GM12878 (cell line): Measurements from ENCODE around the gene CIB2. TPM values are rescaled to one million over a fixed set of nuclear protein-coding genes. Genes with fewer than 3 reads are reported as not detected.

Experiments
- ATAC-seq: fragments of 200-7000 bp; cut with Tn5 transposase; 3 replicates; pipeline ENCODE4 v1.9.1; 2020; ENCODE audit warnings: mild to moderate bottlenecking, moderate library complexity
- BruUV-seq: library from RNA; stranded (reverse); fragments of 400-500 nt; replicated peaks from 2 replicates; lab custom pipeline; 2021; lab: Mats Ljungman, UMichigan
- CTCF ChIA-PET: fragments of 300-600 bp; sonication (Branson Sonifier 250); formaldehyde crosslinking; extraction: SDS; loops from one replicate; lab custom pipeline; 2021; ENCODE audit warnings: inconsistent platforms; lab: Yijun Ruan, JAX
- POLR2A ChIA-PET: fragments of 350-600 bp; formaldehyde crosslinking; extraction: SDS; loops from one replicate; lab custom pipeline; 2021; ENCODE audit warnings: inconsistent platforms; lab: Charles Lee
- RAD21 ChIA-PET: fragments of 300-600 bp; sonication (Branson Sonifier 250); formaldehyde crosslinking; loops from one replicate; lab custom pipeline; 2023; ENCODE audit warnings: antibody characterized with exemption; ENCODE audit not compliant: unreplicated experiment; lab: Charles Lee
- SMC1A ChIA-PET: fragments of 300-600 bp; sonication (Branson Sonifier 250); formaldehyde crosslinking; loops from one replicate; lab custom pipeline; 2023; ENCODE audit not compliant: unreplicated experiment, uncharacterized antibody; lab: Charles Lee
- DNase-seq: peaks from one replicate; pipeline ENCODE4 v3.0.0-alpha.2; 2011; ENCODE audit warnings: low read depth, low spot score
- FAIRE-seq: peaks from 3 replicates; lab custom pipeline; 2011; peaks lifted over from hg19 to GRCh38; lab: Jason Lieb, UNC
- H2AFZ ChIP-seq: 2 replicates; pipeline ENCODE4 v1.6.0; 2011; ENCODE audit warnings: low read depth, low read length, control low read depth; ENCODE audit not compliant: control insufficient read depth
- H3K27ac ChIP-seq: 2 replicates; pipeline ENCODE4 v1.5.1; 2011; ENCODE audit warnings: control low read depth; ENCODE audit not compliant: control insufficient read depth, insufficient read depth
- H3K27me3 ChIP-seq, 2 experiments: replicated peaks in 1 of 2; 2 replicates each; pipeline versions ENCODE4 v1.6.0 to v1.6.1; 2011; ENCODE audit warnings: low read length in 1 of 2; ENCODE audit not compliant: control insufficient read depth in 2 of 2, insufficient read depth in 2 of 2
- H3K36me3 ChIP-seq, 2 experiments: 2 replicates each; pipeline ENCODE4 v1.5.1; 2011; ENCODE audit warnings: low read length in 1 of 2; ENCODE audit not compliant: control insufficient read depth in 2 of 2, insufficient read depth in 2 of 2
- H3K4me1 ChIP-seq: 2 replicates; pipeline ENCODE4 v1.6.1; 2011; ENCODE audit warnings: mild to moderate bottlenecking, low read length, moderate library complexity, mixed read lengths; ENCODE audit not compliant: control insufficient read depth, insufficient read depth
- H3K4me2 ChIP-seq: 2 replicates; pipeline ENCODE4 v1.6.0; 2011; ENCODE audit warnings: control low read depth; ENCODE audit not compliant: control insufficient read depth, insufficient read depth
- H3K4me3 ChIP-seq: fragments of 200-600 bp; sonication (generic); 2 replicates; pipeline ENCODE4 v1.5.1; 2016
- H3K79me2 ChIP-seq: 2 replicates; pipeline ENCODE4 v1.6.0; 2011; ENCODE audit warnings: low read length; ENCODE audit not compliant: control insufficient read depth, insufficient read depth
- H3K9ac ChIP-seq: 2 replicates; pipeline ENCODE4 v1.8.0; 2011; ENCODE audit warnings: low read length, control low read depth, mixed read lengths; ENCODE audit not compliant: control insufficient read depth, insufficient read depth
- H3K9me3 ChIP-seq: replicated peaks from 3 replicates; pipeline ENCODE4 v1.5.1; 2011; ENCODE audit warnings: mild to moderate bottlenecking, low read length; ENCODE audit not compliant: control insufficient read depth, insufficient read depth
- H4K20me1 ChIP-seq: 2 replicates; pipeline ENCODE4 v1.6.0; 2011; ENCODE audit not compliant: control insufficient read depth, insufficient read depth
- RBBP5 ChIP-seq: fragments of 200-600 bp; sonication (generic); conservative IDR thresholded peaks from 2 replicates; pipeline ENCODE4 v1.6.1; 2016
- ZNF24 ChIP-seq: fragments of 450-650 bp; IDR thresholded peaks from 2 replicates; pipeline ENCODE4 v1.6.1; 2017; ENCODE audit warnings: antibody characterized with exemption, mild to moderate bottlenecking
- WGBS: methylation state at CpG from one replicate; pipeline ENCODE4 v1.1.6; 2016; ENCODE audit warnings: low lambda C conversion rate; ENCODE audit not compliant: insufficient replicate concordance, insufficient coverage; ENCODE audit errors: missing lambda C conversion rate; 5-methylcytosine and 5-hydroxymethylcytosine counted together
- in situ Hi-C: fragments of 300-500 bp; cut with MboI; formaldehyde crosslinking; loops from 9 replicates; pipeline ENCODE4 v1.14.3; 2018; ENCODE audit warnings: mixed read lengths
- intact Hi-C: fragments of 100-400 bp; cut with micrococcal nuclease; formaldehyde crosslinking; loops from one replicate; pipeline ENCODE4 v1.14.2; 2022; ENCODE audit not compliant: unreplicated experiment
- polyA plus RNA-seq, 11 experiments: library from polyadenylated mRNA; depleted of rRNA in 4 of 11; unstranded in 6 of 11; stranded (reverse) in 5 of 11; fragments of >200 nt; fragmentation: Nextera tagmentation in 4 of 11; fragmentation: Illumina TruSeq in 1 of 11; extraction: Ambion mirVana in 4 of 11; extraction: Trizol in 1 of 11; gene quantifications; 1 replicate in 1 of 11; 2 replicates in 10 of 11; pipeline versions ENCODE4 v1.2.1 to v1.2.3, GENCODE V29; 2011 to 2016; ENCODE audit warnings: inconsistent platforms in 2 of 11, missing spikeins in 2 of 11, low read depth in 1 of 11
- total RNA-seq, 4 experiments: library from RNA; depleted of rRNA in 3 of 4; stranded (reverse); fragments of >200 nt in 3 of 4; fragmentation: Illumina TruSeq in 1 of 4; extraction: Trizol in 1 of 4; gene quantifications; 2 replicates each; pipeline versions ENCODE4 v1.2.1 to v1.2.3, GENCODE V29; 2013 to 2021
- TF ChIP-seq, protein P1 (sequence below): fragments of 450-650 bp; IDR thresholded peaks from 2 replicates; pipeline ENCODE4 v1.6.1; 2016; ENCODE audit warnings: mild to moderate bottlenecking
- TF ChIP-seq, protein P2 (sequence below): IDR thresholded peaks from 2 replicates; pipeline ENCODE4 v1.6.1; 2012; ENCODE audit warnings: mild to moderate bottlenecking, low read depth, low read length

The CIB2 gene
- total and polyA plus RNA-seq, 10 of the 15 experiments (the other 5 are each of a cell fraction or from before 2014, with no cell fraction given): 0.56 to 12.1 (median 7.1) TPM

DNA sequence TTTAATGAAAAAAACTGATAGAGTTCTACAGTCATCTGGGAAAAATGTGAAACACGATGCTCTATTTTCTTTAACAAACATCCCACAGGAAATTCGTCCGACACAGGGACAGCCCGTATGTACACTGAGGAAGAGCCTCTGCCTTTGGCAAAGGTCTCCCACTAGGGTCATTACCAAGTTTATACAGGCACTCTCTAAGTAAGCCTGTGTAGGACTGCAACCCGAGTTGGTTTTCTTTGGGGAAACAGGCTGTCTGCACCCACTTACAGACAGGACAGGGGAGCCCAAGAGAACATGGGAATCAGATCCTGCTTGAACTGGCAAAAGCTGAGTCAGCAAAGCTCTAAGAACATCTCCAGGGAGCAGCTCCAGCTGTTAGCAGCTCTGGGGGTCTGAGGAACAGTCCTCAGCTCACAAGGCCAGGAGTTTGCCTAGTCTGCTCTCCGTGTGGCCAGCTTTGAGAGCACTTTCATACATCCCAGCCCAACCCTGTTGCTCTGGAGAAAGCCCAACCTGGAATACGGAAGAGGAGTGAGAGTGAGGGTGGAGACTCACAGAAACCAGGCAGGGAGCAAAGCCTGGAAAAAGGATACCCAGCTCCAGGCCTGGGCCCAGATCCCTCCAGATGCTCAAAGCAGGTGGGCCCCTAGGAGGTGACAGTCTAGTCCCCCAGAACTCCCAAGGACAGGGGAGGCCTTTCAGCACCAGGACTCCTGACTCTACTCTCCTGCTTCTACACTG lies 55.6 kb downstream of the CIB2 start:
- Histone ChIP-seq H3K4me2 (peak overlapping the region; percentile 73), H3K4me1 (peaks cover 10% of the 10 kb centered on the region), H3K36me3 (0 out of 4 replicates have a peak, but pooled peaks cover 0 to 3% of the 10 kb centered on the region in 2 experiments), H3K79me2 (peaks cover 39% of the 10 kb centered on the region), H2AFZ (no peak overlapping the region), H4K20me1 (no peaks in the 10 kb centered on the region), H3K9me3 (no peaks in the 10 kb centered on the region), H3K27ac (peak overlapping the region; percentile 37), H3K9ac (peak overlapping the region; percentile 74), H3K27me3 (no peaks in the 10 kb centered on the region), H3K4me3 (peak overlapping the region; percentile 99)
- intact Hi-C loops: no loop called here
- FAIRE-seq (no peak), DNase-seq (no peak), ATAC-seq (peak; percentile 12)
- ChIA-PET CTCF (interaction anchor here (0.7 to 13.4 kb wide), 18 partner anchors 8 to 110 kb away, joined by 3 to 191 read pairs (median 4); no protein-coding TSS in a partner anchor), RAD21 (interaction anchor here (0.8 to 4.0 kb wide), 8 partner anchors 14 to 71 kb away, joined by 3 to 18 read pairs (median 6); no protein-coding TSS in a partner anchor), POLR2A (interaction anchor here (0.5 to 1.4 kb wide), 6 partner anchors 10 to 32 kb away, joined by 3 to 6 read pairs (median 4); no protein-coding TSS in a partner anchor), SMC1A (interaction anchor here (0.6 to 12.0 kb wide), 14 partner anchors 10 to 353 kb away, joined by 3 to 305 read pairs (median 4); no protein-coding TSS in a partner anchor)
- TSS peak; percentile 47 for BruUV-seq
- TF ChIP-seq, protein P1, sequence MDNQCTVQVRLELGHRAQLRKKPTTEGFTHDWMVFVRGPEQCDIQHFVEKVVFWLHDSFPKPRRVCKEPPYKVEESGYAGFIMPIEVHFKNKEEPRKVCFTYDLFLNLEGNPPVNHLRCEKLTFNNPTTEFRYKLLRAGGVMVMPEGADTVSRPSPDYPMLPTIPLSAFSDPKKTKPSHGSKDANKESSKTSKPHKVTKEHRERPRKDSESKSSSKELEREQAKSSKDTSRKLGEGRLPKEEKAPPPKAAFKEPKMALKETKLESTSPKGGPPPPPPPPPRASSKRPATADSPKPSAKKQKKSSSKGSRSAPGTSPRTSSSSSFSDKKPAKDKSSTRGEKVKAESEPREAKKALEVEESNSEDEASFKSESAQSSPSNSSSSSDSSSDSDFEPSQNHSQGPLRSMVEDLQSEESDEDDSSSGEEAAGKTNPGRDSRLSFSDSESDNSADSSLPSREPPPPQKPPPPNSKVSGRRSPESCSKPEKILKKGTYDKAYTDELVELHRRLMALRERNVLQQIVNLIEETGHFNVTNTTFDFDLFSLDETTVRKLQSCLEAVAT: peak; percentile 54; the same call in 1 of the 2 replicates
- TF ChIP-seq ZNF24 (no peak), RBBP5 (no peak)
- TF ChIP-seq, protein P2, sequence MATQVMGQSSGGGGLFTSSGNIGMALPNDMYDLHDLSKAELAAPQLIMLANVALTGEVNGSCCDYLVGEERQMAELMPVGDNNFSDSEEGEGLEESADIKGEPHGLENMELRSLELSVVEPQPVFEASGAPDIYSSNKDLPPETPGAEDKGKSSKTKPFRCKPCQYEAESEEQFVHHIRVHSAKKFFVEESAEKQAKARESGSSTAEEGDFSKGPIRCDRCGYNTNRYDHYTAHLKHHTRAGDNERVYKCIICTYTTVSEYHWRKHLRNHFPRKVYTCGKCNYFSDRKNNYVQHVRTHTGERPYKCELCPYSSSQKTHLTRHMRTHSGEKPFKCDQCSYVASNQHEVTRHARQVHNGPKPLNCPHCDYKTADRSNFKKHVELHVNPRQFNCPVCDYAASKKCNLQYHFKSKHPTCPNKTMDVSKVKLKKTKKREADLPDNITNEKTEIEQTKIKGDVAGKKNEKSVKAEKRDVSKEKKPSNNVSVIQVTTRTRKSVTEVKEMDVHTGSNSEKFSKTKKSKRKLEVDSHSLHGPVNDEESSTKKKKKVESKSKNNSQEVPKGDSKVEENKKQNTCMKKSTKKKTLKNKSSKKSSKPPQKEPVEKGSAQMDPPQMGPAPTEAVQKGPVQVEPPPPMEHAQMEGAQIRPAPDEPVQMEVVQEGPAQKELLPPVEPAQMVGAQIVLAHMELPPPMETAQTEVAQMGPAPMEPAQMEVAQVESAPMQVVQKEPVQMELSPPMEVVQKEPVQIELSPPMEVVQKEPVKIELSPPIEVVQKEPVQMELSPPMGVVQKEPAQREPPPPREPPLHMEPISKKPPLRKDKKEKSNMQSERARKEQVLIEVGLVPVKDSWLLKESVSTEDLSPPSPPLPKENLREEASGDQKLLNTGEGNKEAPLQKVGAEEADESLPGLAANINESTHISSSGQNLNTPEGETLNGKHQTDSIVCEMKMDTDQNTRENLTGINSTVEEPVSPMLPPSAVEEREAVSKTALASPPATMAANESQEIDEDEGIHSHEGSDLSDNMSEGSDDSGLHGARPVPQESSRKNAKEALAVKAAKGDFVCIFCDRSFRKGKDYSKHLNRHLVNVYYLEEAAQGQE: no peak
- 78% methylated on average over 7 of the region's 7 CpGs for WGBS
- in situ Hi-C loops: no loop called here
